Loucy (cell line): ENCODE measurements around the gene TRIOBP.

Experiments
- H2AFZ ChIP-seq: fragments of 200-600 bp; sonication (generic); 2 replicates; pipeline ENCODE4 v1.6.0; 2016; ENCODE audit warnings: antibody characterized with exemption, mild to moderate bottlenecking, low read length, moderate library complexity
- H3F3A ChIP-seq: fragments of 200-600 bp; 2 replicates; pipeline ENCODE4 v1.6.0; 2016; ENCODE audit warnings: antibody characterized with exemption, low read depth, mild to moderate bottlenecking
- H3K27me3 ChIP-seq: fragments of 200-600 bp; sonication (generic); 2 replicates; pipeline ENCODE4 v1.6.1; 2014; ENCODE audit warnings: low read length, mild to moderate bottlenecking; ENCODE audit not compliant: insufficient read depth, poor library complexity, severe bottlenecking
- H3K36me3 ChIP-seq: fragments of 200-600 bp; sonication (generic); 2 replicates; pipeline ENCODE4 v1.6.1; 2016; ENCODE audit warnings: low read length; ENCODE audit not compliant: insufficient read depth
- H3K4me1 ChIP-seq: fragments of 200-600 bp; sonication (generic); 2 replicates; pipeline ENCODE4 v1.5.1; 2014; ENCODE audit warnings: low read length, mild to moderate bottlenecking; ENCODE audit not compliant: insufficient read depth, poor library complexity, severe bottlenecking
- H3K4me2 ChIP-seq: fragments of 200-600 bp; sonication (generic); 2 replicates; pipeline ENCODE4 v1.6.0; 2014; ENCODE audit warnings: antibody characterized with exemption, low read length, low read depth, mild to moderate bottlenecking; ENCODE audit not compliant: poor library complexity, severe bottlenecking
- H3K4me3 ChIP-seq: fragments of 200-600 bp; sonication (generic); 2 replicates; pipeline ENCODE4 v1.5.1; 2014; ENCODE audit warnings: low read length, mild to moderate bottlenecking, mixed read lengths; ENCODE audit not compliant: poor library complexity, severe bottlenecking
- H3K79me2 ChIP-seq: fragments of 200-600 bp; sonication (generic); 2 replicates; pipeline ENCODE4 v1.6.1; 2014; ENCODE audit warnings: low read length; ENCODE audit not compliant: insufficient read depth
- H3K9ac ChIP-seq: fragments of 200-600 bp; sonication (generic); 2 replicates; pipeline ENCODE4 v1.6.0; 2014; ENCODE audit warnings: mild to moderate bottlenecking, low read depth, low read length, moderate library complexity; ENCODE audit not compliant: poor library complexity, severe bottlenecking
- H3K9me2 ChIP-seq: fragments of 200-600 bp; sonication (generic); replicated peaks from 2 replicates; pipeline ENCODE4 v1.6.1; 2016; ENCODE audit warnings: low read depth, low read length, mixed read lengths
- H3K9me3 ChIP-seq: fragments of 200-600 bp; sonication (generic); 2 replicates; pipeline ENCODE4 v1.6.1; 2014; ENCODE audit warnings: mild to moderate bottlenecking, antibody characterized with exemption, low read length, low read depth; ENCODE audit not compliant: insufficient read depth
- H4K20me1 ChIP-seq: fragments of 200-600 bp; sonication (generic); 2 replicates; pipeline ENCODE4 v1.6.0; 2014; ENCODE audit warnings: antibody characterized with exemption, low read length, mild to moderate bottlenecking; ENCODE audit not compliant: insufficient read depth, poor library complexity, severe bottlenecking
- CTCF ChIP-seq: fragments of 200-600 bp; sonication (generic); conservative IDR thresholded peaks from 2 replicates; pipeline ENCODE4 v1.5.1; 2014; ENCODE audit warnings: mild to moderate bottlenecking, antibody characterized with exemption, low read length
- EZH2phosphoT487 ChIP-seq: fragments of 200-600 bp; IDR thresholded peaks from 2 replicates; pipeline ENCODE4 v1.6.1; 2018; ENCODE audit warnings: antibody characterized with exemption, mild to moderate bottlenecking, moderate library complexity, borderline replicate concordance

The TRIOBP gene

GRCh38 chr22:37686002-37686982, 10.6 kb upstream of the TRIOBP start, which contains the start of gene NOL12:
TSS of gene NOL12 (plus strand) at chr22:37686343. CDS start at chr22:37686393, 50 bp downstream.
- Histone ChIP-seq H3K36me3 (peaks cover 14% of the 10 kb centered on the region; the same call in 1 of the 2 replicates), H2AFZ (peak within 1 kb of the TSS; percentile 94), H3K79me2 (peaks cover 29% of the 10 kb centered on the region), H3K27me3 (no peaks in the 10 kb centered on the region), H3K4me1 (peaks cover 16% of the 10 kb centered on the region), H4K20me1 (no peaks in the 10 kb centered on the region), H3K9me2 (no peaks in the 10 kb centered on the region), H3K4me3 (peak within 1 kb of the TSS; percentile 94), H3K9me3 (no peaks in the 10 kb centered on the region), H3F3A (no peaks in the 10 kb centered on the region), H3K9ac (peak within 1 kb of the TSS; percentile 94), H3K4me2 (peak within 1 kb of the TSS; percentile 72)
- TF ChIP-seq EZH2phosphoT487 (no peak), CTCF (no peak)

- no peak overlapping the region for H3K4me2 ChIP-seq
- TF ChIP-seq EZH2phosphoT487, result no peak
- no peak for TF ChIP-seq CTCF
- no peak overlapping the region for H3K4me3 ChIP-seq
- H3F3A ChIP-seq, result no peaks in the 10 kb centered on the region
- H3K36me3 ChIP-seq, result peaks cover 35% of the 10 kb centered on the region; the same call in 1 of the 2 replicates
- H2AFZ ChIP-seq, result no peak overlapping the region
- no peaks in the 10 kb centered on the region for H4K20me1 ChIP-seq
- H3K4me1 ChIP-seq, result peaks cover 16% of the 10 kb centered on the region
- no peaks in the 10 kb centered on the region for H3K9me2 ChIP-seq
- H3K27me3 ChIP-seq, result no peaks in the 10 kb centered on the region
- H3K9ac ChIP-seq, result no peak overlapping the region
- no peaks in the 10 kb centered on the region for H3K9me3 ChIP-seq
- peaks cover 29% of the 10 kb centered on the region for H3K79me2 ChIP-seq
Measured at GRCh38 chr22:37690407-37690806, 6.4 kb upstream of the TRIOBP start.

- Histone ChIP-seq H3K4me3 (no peak overlapping the region), H3K9me2 (no peaks in the 10 kb centered on the region), H3K9me3 (no peaks in the 10 kb centered on the region), H3K9ac (no peak overlapping the region), H3K4me1 (peaks cover 22% of the 10 kb centered on the region), H3K4me2 (no peak overlapping the region), H3K36me3 (peaks cover 35% of the 10 kb centered on the region; the same call in 1 of the 2 replicates), H2AFZ (no peak overlapping the region), H3F3A (no peaks in the 10 kb centered on the region), H3K79me2 (peaks cover 29% of the 10 kb centered on the region), H4K20me1 (no peaks in the 10 kb centered on the region), H3K27me3 (no peaks in the 10 kb centered on the region)
- TF ChIP-seq EZH2phosphoT487 (no peak), CTCF (no peak)
Measured at GRCh38 chr22:37690901-37691504, 5.8 kb upstream of the TRIOBP start.
